OCI-LY3 (cell line): ENCODE measurements around the gene NLRC5.

Source experiments
- EZH2phosphoT487 ChIP-seq: fragments of 200-600 bp; shearing (Covaris generic); IDR thresholded peaks from 2 replicates; pipeline ENCODE4 v1.6.1; 2018; ENCODE audit warnings: antibody characterized with exemption, mixed run types, low read depth
- TF ChIP-seq, protein P1 (sequence below): fragments of 200-600, 300-600 bp; sonication (generic); IDR thresholded peaks from 2 replicates; pipeline ENCODE4 v1.5.1; 2014; ENCODE audit warnings: antibody characterized with exemption, low read length, low read depth

DNA sequence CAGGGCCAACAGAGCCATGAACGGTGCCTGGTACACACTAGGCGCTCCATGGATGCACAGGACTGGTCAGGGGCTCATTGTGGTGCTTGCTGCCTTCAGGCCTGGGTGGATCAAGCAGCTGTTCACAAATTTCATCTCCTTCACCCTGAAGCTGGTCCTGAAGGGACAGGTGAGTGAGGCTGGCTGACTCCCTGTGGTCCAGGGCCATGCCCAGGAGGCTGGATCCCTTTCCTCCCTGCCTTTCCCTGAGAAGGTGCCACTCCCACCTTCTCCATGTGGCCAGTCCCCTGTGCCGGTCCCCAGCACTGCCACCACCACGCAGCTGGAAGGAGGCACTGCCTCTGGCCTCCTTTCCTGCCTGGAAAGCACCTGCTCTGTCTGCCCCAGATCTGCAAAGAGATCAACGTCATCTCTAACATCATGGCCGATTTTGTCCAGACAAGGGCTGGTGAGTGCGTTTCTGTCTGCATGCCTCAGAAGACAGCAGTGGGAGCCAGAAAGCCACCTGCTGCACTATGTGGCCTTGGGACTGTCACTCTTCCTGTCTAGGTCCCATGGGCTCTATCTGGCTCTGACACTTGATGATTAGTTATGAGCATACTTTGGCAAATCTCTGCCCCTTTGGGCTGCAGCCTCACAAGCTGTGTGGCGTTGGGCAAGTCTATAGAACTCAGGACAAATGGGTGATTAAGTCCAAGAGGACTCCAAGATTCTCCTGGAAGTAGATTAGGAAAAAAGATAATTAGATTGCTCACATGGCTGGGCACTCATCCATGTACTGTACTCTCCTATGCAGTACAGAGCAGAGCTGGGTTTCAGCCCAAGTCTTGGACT, 18.2 kb upstream of the NLRC5 start:
- TF ChIP-seq, protein P1, sequence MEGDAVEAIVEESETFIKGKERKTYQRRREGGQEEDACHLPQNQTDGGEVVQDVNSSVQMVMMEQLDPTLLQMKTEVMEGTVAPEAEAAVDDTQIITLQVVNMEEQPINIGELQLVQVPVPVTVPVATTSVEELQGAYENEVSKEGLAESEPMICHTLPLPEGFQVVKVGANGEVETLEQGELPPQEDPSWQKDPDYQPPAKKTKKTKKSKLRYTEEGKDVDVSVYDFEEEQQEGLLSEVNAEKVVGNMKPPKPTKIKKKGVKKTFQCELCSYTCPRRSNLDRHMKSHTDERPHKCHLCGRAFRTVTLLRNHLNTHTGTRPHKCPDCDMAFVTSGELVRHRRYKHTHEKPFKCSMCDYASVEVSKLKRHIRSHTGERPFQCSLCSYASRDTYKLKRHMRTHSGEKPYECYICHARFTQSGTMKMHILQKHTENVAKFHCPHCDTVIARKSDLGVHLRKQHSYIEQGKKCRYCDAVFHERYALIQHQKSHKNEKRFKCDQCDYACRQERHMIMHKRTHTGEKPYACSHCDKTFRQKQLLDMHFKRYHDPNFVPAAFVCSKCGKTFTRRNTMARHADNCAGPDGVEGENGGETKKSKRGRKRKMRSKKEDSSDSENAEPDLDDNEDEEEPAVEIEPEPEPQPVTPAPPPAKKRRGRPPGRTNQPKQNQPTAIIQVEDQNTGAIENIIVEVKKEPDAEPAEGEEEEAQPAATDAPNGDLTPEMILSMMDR = no peak
- TF ChIP-seq EZH2phosphoT487 = no peak
